Measurements from ENCODE around the gene RASGRF1. TPM values are rescaled to one million over a fixed set of nuclear protein-coding genes. Genes with fewer than 3 reads are reported as not detected.

The RASGRF1 gene
- polyA plus RNA-seq, 1 donor from 2014 or later: 11.0 TPM

DNA sequence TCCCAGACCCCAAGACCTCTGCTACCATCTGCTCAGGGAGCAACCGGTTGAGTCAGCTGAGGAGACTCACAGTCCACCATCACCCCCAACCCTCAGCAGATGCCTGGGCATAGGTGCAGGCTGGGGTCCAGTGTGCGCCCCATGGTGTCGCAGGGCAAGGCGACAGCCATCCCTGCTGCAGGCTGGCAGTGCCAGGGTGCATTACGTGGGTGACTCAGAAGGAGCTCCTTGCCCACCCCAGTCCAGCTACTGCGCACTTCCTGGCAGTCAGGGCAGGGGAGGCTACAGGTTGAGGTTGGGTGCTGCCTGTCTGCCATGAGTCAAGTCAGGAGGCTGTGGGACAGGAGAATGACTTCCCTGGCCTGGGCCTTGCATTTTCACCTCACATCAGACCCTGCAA, 33.5 kb downstream of the RASGRF1 start:
- Histone ChIP-seq H3K4me3 (ENCODE audit: low read length) (no peak overlapping the region), H3K9ac (ENCODE audit: low read length) (no peak overlapping the region), H3K36me3 (ENCODE audit: insufficient read depth, low read length) (peaks cover 5% of the 10 kb centered on the region), H3K9me3 (ENCODE audit: low read length) (no peaks in the 10 kb centered on the region), H3K27ac (ENCODE audit: low read length) (no peak overlapping the region), H2AFZ (ENCODE audit: low read depth, low read length) (no peak overlapping the region), H3K27me3 (ENCODE audit: insufficient read depth, low read depth, low read length) (peaks cover 4% of the 10 kb centered on the region), H3F3A (ENCODE audit: insufficient read depth, low read length, poor library complexity, severe bottlenecking) (no peaks in the 10 kb centered on the region), H3K9me2 (ENCODE audit: insufficient read depth, low read length) (no peaks in the 10 kb centered on the region), H4K20me1 (ENCODE audit: insufficient read depth) (no peaks in the 10 kb centered on the region), H3K79me2 (replicated peaks; ENCODE audit: insufficient read depth, low read length) (no peaks in the 10 kb centered on the region), H3K4me2 (ENCODE audit: low read length) (no peak overlapping the region)
- TF ChIP-seq TAF1 (IDR thresholded peaks at IDR 0.05; ENCODE audit: low read depth) (no peak), CTCF (IDR thresholded peaks at IDR 0.05; ENCODE audit: poor library complexity, severe bottlenecking) (no peak), EZH2 (IDR thresholded peaks at IDR 0.05; ENCODE audit: borderline replicate concordance, insufficient read depth, low read length, poor library complexity, severe bottlenecking) (no peak), SMC3 (conservative IDR thresholded peaks at IDR 0.05; ENCODE audit: poor library complexity) (no peak), EP300 (conservative IDR thresholded peaks at IDR 0.05; ENCODE audit: poor library complexity, severe bottlenecking) (no peak), MXI1 (conservative IDR thresholded peaks at IDR 0.05; ENCODE audit: poor library complexity, severe bottlenecking) (no peak), POLR2AphosphoS5 (IDR thresholded peaks at IDR 0.05) (no peak), RAD21 (conservative IDR thresholded peaks at IDR 0.05) (no peak)
- TF ChIP-seq, protein P1, sequence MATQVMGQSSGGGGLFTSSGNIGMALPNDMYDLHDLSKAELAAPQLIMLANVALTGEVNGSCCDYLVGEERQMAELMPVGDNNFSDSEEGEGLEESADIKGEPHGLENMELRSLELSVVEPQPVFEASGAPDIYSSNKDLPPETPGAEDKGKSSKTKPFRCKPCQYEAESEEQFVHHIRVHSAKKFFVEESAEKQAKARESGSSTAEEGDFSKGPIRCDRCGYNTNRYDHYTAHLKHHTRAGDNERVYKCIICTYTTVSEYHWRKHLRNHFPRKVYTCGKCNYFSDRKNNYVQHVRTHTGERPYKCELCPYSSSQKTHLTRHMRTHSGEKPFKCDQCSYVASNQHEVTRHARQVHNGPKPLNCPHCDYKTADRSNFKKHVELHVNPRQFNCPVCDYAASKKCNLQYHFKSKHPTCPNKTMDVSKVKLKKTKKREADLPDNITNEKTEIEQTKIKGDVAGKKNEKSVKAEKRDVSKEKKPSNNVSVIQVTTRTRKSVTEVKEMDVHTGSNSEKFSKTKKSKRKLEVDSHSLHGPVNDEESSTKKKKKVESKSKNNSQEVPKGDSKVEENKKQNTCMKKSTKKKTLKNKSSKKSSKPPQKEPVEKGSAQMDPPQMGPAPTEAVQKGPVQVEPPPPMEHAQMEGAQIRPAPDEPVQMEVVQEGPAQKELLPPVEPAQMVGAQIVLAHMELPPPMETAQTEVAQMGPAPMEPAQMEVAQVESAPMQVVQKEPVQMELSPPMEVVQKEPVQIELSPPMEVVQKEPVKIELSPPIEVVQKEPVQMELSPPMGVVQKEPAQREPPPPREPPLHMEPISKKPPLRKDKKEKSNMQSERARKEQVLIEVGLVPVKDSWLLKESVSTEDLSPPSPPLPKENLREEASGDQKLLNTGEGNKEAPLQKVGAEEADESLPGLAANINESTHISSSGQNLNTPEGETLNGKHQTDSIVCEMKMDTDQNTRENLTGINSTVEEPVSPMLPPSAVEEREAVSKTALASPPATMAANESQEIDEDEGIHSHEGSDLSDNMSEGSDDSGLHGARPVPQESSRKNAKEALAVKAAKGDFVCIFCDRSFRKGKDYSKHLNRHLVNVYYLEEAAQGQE (IDR thresholded peaks at IDR 0.05; ENCODE audit: borderline replicate concordance): no peak

DNA sequence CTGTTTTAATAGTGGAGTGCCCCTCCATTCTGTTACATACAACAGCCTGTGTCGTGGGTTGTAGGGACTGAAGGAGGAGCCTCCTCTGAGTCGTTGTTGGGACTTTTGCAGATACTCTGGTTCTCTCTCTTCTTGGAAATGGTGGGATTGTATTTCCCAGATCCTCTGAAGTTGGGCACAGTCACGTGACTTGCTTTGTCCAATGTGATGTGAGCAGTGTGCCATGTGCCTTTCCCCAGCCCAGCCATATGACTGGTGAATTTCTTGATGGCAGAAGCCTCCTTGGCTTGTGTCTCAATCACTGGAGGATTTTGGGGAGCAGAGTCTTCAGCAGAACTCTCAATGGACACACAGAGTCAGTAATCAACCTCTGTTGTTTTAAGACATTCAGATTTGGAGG, 36.2 kb downstream of the RASGRF1 start:
- H3K9me2 ChIP-seq (ENCODE audit: insufficient read depth, low read length): no peaks in the 10 kb centered on the region
- peaks cover 5% of the 10 kb centered on the region for H3K36me3 ChIP-seq (ENCODE audit: insufficient read depth, low read length)
- TF ChIP-seq TAF1 (IDR thresholded peaks at IDR 0.05; ENCODE audit: low read depth) (no peak), CTCF (IDR thresholded peaks at IDR 0.05; ENCODE audit: poor library complexity, severe bottlenecking) (no peak), POLR2AphosphoS5 (IDR thresholded peaks at IDR 0.05) (no peak), SMC3 (conservative IDR thresholded peaks at IDR 0.05; ENCODE audit: poor library complexity) (no peak), MXI1 (conservative IDR thresholded peaks at IDR 0.05; ENCODE audit: poor library complexity, severe bottlenecking) (no peak), RAD21 (conservative IDR thresholded peaks at IDR 0.05) (no peak)
- no peaks in the 10 kb centered on the region for H4K20me1 ChIP-seq (ENCODE audit: insufficient read depth)
- no peaks in the 10 kb centered on the region for H3F3A ChIP-seq (ENCODE audit: insufficient read depth, low read length, poor library complexity, severe bottlenecking)
- H2AFZ ChIP-seq (ENCODE audit: low read depth, low read length): no peak overlapping the region
- no peaks in the 10 kb centered on the region for H3K79me2 ChIP-seq (replicated peaks; ENCODE audit: insufficient read depth, low read length)
- no peak overlapping the region for H3K4me3 ChIP-seq (ENCODE audit: low read length)
- no peak overlapping the region for H3K4me2 ChIP-seq (ENCODE audit: low read length)
- no peaks in the 10 kb centered on the region for H3K9me3 ChIP-seq (ENCODE audit: low read length)
- H3K27me3 ChIP-seq (ENCODE audit: insufficient read depth, low read depth, low read length): peaks cover under 1% of the 10 kb centered on the region
- no peak overlapping the region for H3K9ac ChIP-seq (ENCODE audit: low read length)
- no peak overlapping the region for H3K27ac ChIP-seq (ENCODE audit: low read length)

All from neural cell (in vitro differentiated cells).